Midbrain (tissue), 1 donor: ENCODE data around the gene TAF4B.

ENCODE experiments used
- DNase-seq: peaks from one replicate; lab custom pipeline; 2025; lab: John Stamatoyannopoulos, UW

Gene TAF4B

DNA sequence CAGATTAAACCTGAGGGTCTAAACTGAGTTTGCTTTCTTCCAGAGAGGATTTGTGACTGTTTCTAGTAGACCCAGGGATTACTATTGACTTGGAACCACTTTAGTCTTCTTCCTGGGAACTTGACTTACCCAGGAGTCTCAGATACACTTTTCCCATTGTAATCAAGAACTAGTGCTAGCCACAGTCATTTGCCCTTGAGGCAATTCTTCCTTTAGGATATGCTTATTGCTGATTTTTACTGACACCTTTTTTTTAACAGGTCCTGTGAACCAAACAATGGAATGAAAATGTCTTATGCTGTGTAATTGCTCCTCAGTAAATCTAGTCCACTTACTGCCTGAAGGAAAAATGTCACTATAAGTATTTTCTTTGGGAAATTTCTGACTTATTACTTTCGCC is 78.3 kb downstream of the TAF4B start:
- DNase-seq, result no peak

- peak; percentile 69 for DNase-seq
These were observed 81.0 kb downstream of the TAF4B start for GRCh38 chr18:26307161-26307773.

DNA sequence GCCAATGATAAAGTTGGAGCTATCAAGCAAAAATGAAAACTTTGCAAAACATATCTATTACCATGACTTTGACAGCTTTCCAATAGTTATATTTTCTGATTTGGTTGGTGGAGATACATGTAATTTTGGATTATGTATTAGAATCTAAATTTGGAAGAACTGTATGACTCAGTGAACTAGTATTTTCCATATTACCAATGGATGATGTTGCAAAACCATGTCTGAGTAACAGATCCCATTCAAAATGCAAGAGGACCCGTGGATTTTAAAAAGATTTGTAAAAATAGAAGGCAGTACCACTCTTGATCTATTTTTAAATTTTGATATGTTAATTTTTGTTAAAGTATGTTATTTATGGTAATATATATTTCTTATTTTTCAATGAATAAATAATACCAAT is 83.0 kb downstream of the TAF4B start:
- no peak for DNase-seq

DNA sequence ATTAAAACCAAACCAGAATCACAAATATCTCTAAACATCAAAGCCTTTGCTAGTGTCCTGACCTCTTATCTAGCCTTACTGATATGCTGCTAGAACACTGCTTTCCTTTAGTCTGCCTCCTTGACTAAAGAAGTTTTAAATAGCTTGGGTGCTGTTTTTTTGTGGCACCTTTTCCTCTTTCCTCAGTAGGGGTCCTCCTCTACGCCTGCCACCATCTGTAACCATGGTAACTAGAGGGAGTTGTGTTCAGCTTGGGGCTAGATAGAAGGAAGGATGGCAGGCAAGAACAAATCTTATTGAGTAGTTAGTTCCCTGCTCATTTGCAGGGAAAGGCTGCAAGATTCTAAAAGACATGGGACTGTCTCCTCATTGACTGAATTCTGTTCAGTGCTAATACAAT is 86.0 kb downstream of the TAF4B start:
- no peak for DNase-seq

GRCh38 chr18:26317398-26317797 is 91.2 kb downstream of the TAF4B start:
- DNase-seq, result no peak

DNA sequence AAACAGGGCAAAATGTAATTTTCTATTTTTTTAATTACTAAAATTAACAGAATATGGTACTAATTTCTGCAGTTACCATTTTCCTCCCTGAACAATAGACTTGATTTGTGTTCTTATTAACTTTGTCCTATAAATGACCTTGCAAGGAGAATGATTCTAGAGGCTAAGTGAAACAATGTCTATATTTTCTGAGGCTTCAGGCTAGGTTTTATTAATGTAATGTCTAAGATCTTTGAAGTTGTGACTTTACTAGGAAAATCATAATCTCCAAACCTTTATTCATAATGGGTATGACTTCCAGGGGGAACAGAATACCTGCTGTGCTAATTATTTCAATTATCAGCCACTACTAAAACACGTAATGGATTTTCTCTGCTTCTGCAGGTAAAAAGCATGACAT is 94.4 kb downstream of the TAF4B start:
- no peak for DNase-seq

- no peak for DNase-seq
These were observed 96.8 kb downstream of the TAF4B start for GRCh38 chr18:26322890-26323653.

DNA sequence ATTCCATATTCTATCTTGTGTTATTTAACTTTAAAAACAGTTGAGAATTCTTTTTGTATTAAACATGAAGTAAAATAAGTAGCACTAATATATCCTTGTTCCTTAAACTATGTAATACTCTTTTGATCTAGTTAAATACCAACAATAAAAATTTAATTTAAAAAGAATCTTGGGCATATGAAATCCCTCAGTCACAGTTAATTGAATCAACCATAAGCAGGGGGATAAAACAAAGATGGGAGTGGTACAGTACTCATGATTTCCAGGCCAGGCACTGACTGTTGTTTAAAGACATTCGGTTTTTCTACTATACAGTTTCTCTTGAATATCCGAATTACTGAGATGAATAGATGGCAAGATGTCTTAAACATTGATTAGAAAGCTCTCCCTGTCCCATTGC is 99.5 kb downstream of the TAF4B start:
- no peak for DNase-seq

DNA sequence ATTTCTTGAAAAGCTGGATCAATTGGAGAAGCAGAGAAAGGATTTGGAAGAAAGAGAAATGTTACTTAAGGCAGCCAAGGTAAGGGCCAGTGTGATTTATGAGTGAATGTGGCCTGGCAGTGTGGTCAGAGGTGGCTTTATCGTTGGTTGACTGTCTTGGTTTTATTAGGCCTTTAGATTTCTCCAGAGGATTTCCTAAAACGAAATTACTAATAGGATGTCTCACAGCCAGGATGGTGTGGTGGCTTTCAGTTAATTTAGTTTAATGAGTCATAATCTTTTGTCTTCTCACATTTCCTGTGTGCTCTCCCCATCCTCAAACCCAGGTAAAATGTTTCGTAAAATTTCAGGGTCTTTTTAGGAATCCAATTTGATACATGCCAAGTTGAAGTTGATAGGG is 100.8 kb downstream of the TAF4B start:
- DNase-seq, result no peak

DNA sequence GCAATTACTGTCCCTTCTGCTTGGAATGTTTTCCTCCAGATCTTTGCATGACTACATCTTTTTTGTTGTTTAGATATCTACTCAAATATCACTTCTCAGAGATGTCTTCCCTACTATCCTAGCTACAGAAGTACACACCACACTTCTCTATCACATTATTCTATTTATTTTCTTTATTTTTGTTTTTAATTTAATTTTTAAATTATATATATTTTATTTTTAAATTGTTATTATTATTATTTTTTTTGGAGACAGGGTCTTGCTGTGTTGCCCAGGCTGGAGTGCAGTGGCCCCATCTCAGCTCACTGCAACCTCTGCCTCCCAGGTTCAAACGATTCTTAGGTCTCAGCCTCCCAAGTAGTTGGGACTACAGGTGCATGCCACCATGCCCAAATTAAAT is 106.7 kb downstream of the TAF4B start:
- no peak for DNase-seq

- no peak for DNase-seq
These were observed 108.9 kb downstream of the TAF4B start for GRCh38 chr18:26335156-26335555.

DNA sequence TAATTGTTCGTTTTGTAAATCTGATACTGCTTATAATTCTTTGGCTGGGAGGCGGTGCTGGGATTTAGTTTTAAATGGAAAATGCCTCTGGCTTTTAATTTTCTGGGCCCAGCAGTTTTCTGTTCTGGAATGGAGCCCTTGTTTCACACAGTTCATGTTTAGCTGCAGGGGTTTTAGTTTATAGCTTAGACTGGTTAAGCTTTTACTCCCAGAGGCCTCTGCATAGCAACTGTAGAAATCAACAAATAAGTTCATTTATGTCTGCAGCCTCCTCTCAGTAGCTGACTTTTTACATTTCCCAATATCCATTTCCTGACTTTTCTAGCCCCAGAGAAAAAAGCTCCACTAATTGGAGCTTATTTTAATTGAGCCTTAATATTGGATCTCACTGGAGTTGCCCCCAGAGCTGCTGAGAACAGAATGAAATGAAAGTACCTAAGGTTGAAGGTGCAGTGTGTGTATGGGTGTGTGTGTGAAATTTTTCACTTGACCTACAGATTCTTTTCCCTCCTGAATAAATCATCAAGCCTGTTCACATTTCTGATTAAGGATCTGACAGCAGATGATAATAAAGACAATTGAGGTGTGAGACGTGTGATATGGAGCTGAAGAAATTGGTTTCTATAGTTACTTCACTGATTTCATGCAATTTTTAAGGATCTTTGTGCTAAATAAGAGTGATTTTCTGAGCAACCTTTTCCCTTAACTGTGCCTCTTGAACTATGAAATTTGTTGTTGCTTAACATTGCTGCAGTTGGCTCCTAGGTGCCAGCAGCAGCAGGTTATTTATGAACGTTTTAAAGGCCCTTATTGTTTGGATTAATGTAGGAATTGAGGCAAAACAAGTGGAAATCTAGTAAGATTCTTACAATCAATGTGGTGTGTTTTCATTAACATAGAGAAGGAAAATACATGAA is 109.6 kb downstream of the TAF4B start:
- DNase-seq, result no peak

- no peak for DNase-seq
These were observed 110.3 kb downstream of the TAF4B start for GRCh38 chr18:26336572-26336971.

- no peak for DNase-seq
These were observed 116.4 kb downstream of the TAF4B start for GRCh38 chr18:26342646-26343045.

- no peak for DNase-seq
These were observed 124.7 kb downstream of the TAF4B start for GRCh38 chr18:26350961-26351360.

- DNase-seq, result no peak
These were observed 130.0 kb downstream of the TAF4B start for GRCh38 chr18:26356045-26356785.

DNA sequence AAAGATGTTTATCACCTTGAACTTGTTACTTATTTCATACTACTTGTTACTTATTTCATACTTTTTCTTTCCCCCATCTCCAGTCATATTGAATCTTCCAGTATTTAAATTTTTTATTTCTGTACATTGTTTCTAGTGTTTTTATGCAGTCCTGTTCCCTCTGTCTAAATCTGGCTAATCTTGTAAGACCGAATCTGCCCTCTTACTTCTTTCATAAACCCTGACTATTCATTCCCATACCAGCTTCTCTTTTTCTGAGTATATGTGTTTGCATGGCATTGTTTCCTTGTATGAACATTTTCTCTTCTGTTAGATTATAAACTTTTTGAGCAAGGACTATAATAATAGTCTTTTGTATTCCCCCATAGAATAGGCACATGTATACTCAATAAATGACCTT is 131.7 kb downstream of the TAF4B start:
- DNase-seq, result no peak

- DNase-seq, result no peak
These were observed 135.8 kb downstream of the TAF4B start for GRCh38 chr18:26362021-26362420.

- no peak for DNase-seq
These were observed 141.2 kb downstream of the TAF4B start for GRCh38 chr18:26367425-26367824.

- DNase-seq, result no peak
These were observed 143.8 kb downstream of the TAF4B start for GRCh38 chr18:26370037-26370436.

- DNase-seq, result no peak
These were observed 149.9 kb downstream of the TAF4B start for GRCh38 chr18:26376105-26376504.

GRCh38 chr18:26378701-26379100 is 152.5 kb downstream of the TAF4B start:
- no peak for DNase-seq
